NCI-H460 (cell line): Measurements from ENCODE around the gene HSD17B3. TPM values are rescaled to one million over a fixed set of nuclear protein-coding genes. Genes with fewer than 3 reads are reported as not detected.
A peak's percentile ranks its signal among the peaks of the same experiment; 100 is the strongest.

Source experiments
- DNase-seq: peaks from one replicate; pipeline ENCODE4 v3.0.0-alpha.2; 2016; ENCODE audit warnings: low read depth; ENCODE audit errors: extremely low read depth
- total RNA-seq: library from RNA; depleted of rRNA; stranded (reverse); fragments of >200 nt; shearing (Covaris generic); gene quantifications from 2 replicates; pipeline ENCODE4 v1.2.3, GENCODE V29; 2014

HSD17B3 gene
- total RNA-seq, 1 experiment from 2014 or later, result not detected

GRCh38 chr9:96309850-96310249, 7.9 kb upstream of the HSD17B3 start:
- no peak for DNase-seq

- DNase-seq, result peak; percentile 15
These were observed 5.0 kb upstream of the HSD17B3 start for GRCh38 chr9:96306958-96307357.

GRCh38 chr9:96305171-96305570, 3.2 kb upstream of the HSD17B3 start:
- DNase-seq, result no peak

GRCh38 chr9:96304230-96304629, 2.3 kb upstream of the HSD17B3 start:
- DNase-seq, result no peak

- no peak for DNase-seq
These were observed 2.2 kb downstream of the HSD17B3 start for GRCh38 chr9:96299823-96300222.

- DNase-seq, result no peak
These were observed 7.8 kb downstream of the HSD17B3 start for GRCh38 chr9:96294159-96294545.

GRCh38 chr9:96293498-96294158, 8.3 kb downstream of the HSD17B3 start:
- DNase-seq, result no peak

GRCh38 chr9:96289392-96289791, 12.6 kb downstream of the HSD17B3 start:
- DNase-seq, result no peak

GRCh38 chr9:96281641-96282040, 20.3 kb downstream of the HSD17B3 start:
- DNase-seq, result no peak

- DNase-seq, result no peak
These were observed 22.0 kb downstream of the HSD17B3 start for GRCh38 chr9:96279932-96280331.

- no peak for DNase-seq
These were observed 27.0 kb downstream of the HSD17B3 start for GRCh38 chr9:96274939-96275338.

GRCh38 chr9:96270236-96270744, 31.7 kb downstream of the HSD17B3 start:
- DNase-seq, result no peak

GRCh38 chr9:96258967-96259366, 43.0 kb downstream of the HSD17B3 start:
- DNase-seq, result no peak

- DNase-seq, result no peak
These were observed 45.2 kb downstream of the HSD17B3 start for GRCh38 chr9:96256800-96257199.

GRCh38 chr9:96255698-96256097, 46.3 kb downstream of the HSD17B3 start:
- DNase-seq, result no peak

GRCh38 chr9:96253059-96253696, 48.8 kb downstream of the HSD17B3 start:
- no peak for DNase-seq

GRCh38 chr9:96251451-96251850, 50.5 kb downstream of the HSD17B3 start:
- no peak for DNase-seq

- no peak for DNase-seq
These were observed 52.2 kb downstream of the HSD17B3 start for GRCh38 chr9:96249746-96250145.

GRCh38 chr9:96246267-96246671, 55.7 kb downstream of the HSD17B3 start:
- DNase-seq, result no peak

GRCh38 chr9:96245399-96245798, 56.6 kb downstream of the HSD17B3 start:
- DNase-seq, result no peak

GRCh38 chr9:96243778-96244177, 58.2 kb downstream of the HSD17B3 start:
- DNase-seq, result no peak

- DNase-seq, result no peak
These were observed 59.2 kb downstream of the HSD17B3 start for GRCh38 chr9:96242811-96243210.
